ENCODE measurements around the gene FHIT.

Gene FHIT

DNA sequence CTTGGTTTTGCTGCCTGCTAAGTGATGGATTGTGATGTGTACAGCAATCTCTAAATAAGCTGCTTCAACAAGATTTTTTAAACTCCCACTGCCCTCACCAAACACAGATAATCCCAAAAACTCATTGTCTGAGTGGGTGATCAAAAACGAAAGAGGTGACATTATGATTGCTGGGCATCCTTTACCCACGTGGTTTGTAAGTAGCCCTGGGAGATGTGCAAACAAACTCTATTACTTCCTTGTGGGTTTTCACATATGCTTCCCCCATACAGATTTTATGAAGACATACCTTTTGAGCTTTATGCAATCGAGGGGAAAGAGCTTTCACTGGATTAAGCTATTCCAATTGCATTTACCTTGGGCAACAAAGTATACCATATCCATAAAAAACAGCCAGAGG is 1000.4 kb downstream of the FHIT start:
- DNase-seq = no peak

DNA sequence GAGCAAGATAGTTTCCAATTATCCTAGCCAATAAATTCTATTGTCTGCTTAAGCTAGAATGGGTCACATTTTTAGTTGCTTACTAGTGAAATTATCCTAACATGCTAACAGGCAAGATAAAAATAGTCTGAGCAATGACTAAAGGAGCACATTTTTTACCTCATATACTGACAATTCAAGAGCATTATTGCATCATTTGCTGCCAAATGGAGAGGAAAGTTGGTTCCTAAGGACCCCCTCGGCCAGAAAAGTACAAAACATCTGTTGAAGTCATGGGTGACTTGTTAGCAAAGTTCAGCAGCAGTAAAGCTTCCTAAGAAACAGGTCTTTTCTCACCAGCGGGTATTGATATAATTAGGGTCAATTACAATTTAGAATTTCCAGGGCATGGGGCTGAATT is 1001.0 kb downstream of the FHIT start:
- peak in 1 of 2 experiments; percentile 57 for DNase-seq

DNA sequence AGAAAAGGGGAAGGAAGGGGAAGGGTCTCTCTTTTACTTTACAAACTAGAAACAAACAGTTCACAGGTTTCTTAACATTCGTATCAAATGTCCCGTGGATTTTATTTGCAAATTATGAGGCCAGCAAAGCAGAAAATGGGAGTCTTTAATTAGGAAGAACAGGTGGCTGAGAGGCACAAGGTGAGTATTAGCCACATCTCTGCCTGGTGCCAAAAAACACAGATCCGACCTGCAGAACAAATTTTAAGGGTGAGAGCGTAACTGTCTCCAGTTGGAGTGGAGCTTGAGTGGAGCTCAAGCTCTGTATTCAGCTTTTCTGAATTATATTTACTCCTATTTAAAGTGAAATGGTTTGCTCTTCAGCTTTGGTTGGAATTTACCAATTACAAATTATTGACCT is 1004.9 kb downstream of the FHIT start:
- peak in 1 of 2 experiments; percentile 34 for DNase-seq

DNA sequence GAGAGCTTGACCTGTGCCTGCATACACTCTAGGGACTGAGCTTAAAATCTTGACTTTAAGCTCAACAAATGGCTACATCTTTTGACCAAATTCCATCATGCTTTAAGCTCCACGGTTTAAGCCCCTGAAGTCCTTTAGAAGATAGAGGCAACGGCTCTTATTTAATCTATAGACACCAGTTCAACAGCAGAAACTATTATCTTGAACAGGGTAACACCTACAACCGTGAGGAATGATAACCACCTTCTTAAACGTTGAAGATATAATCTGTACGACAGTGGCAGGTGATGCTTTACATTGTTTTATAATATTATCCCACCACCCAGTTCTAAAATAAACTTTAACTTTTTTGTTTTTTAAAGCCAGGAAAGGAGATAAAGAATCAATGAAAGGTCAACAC is 1007.8 kb downstream of the FHIT start:
- DNase-seq = no peak

DNA sequence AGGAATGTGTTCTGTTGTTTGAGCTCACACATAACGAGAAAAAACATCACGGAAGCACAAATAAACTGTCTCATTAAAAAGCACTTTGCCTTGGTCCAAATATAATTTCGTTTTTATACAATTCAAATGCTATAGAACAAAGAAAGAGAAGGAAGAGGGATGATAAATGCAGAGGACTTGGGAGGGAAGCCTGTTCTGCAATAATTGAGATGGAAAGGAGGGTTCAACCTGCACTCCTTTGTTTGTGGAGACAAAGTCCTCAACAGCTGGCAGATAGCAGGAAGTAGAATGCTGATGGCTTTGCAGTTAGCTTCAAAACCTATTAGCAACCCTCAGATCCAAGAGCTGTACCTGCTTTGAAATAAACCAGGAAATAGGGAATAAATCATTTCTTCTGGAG is 1010.8 kb downstream of the FHIT start:
- DNase-seq = peak in 1 of 2 experiments; percentile 11

DNA sequence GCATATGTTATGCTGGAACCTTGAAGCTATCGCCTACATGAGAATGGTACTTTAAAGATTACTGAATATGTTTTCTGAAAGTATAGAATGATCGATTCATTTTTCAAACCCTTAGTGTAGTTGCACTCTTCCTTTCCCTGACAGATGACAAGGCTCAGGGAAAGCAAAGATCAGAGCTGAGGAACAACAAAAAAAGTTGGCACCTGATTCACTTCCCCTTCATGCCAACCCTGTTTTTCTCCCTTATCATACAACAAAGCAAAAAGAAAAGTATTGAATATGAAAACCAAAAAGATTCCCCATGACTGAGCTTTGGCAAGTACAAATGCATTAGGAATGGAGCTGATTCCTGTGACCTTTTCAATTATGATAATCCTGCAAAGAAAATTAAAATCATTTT is 1012.7 kb downstream of the FHIT start:
- no peak for DNase-seq

DNA sequence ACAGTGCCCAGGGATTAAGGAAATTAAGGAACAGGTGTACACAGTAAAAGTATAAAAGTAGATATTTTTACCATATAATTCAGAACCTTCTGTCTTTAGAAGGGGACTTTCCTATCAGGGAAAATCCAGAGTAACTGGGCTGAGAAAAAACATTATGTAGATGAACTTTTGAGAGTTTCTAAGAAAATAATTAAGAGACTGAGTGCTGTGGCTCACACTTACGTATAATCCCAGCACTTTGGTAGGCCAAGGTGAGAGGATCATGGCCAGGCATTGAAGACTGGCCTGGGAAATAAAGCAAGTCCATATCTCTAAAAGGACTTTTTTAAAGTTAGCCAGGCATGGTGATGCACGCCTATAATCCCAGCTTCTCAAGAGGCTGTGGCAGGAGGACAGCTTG is 1021.8 kb downstream of the FHIT start:
- DNase-seq = no peak

DNA sequence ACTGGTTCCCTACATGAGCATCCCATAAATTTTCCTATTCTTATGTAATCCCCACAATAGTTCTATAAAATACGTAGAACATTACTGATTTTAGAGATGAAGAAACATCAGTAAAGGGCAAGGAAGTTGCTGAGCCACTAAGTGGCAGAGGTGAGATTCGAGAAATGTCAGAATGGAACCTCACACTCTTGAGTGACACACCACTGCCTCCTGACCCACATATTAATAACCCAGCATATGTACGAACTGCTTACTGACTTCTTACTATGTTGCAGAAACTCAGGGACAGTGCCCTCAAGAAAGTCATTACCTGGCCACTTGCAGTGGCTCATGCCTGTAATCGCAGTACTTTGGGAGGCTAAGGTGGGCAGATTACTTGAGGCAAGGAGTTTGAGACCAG is 1022.4 kb downstream of the FHIT start:
- DNase-seq = no peak

DNA sequence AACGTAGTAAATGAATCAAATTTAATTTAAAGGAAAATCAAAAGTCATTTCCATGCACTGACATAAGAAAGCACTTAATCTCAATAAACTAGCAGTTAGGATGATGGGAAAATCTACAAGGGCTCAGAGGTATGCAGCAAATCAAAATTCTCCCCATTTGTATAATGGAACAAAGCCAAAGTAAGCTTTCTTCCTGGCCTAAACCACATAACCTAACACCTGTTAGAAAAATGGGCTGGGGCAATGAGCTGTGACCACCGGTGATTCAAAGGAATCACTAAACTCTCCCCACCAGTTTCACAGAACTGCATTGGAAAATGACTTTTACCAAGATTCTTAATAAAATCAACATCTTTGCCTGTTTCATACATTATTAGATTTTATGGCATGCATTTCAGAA is 1024.3 kb downstream of the FHIT start:
- DNase-seq = no peak

DNA sequence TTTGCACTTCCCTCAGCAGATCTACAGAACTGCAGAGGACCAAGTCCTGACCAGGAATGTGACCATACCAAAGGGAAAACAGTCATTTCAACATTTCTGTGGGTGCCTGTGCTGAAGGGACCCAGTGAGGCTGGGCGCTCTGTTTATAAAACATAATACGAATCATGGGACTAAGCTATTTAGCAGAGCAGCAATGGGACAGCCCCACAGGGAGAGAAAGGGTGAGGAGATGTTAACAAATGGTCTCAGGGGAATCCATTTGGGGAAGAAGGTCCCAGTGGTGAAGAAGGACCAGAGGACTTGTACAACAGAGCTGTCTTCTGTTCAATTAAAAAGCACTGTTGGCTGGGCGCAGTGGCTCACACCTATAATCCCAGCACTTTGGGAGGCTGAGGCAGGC is 1025.4 kb downstream of the FHIT start:
- no peak for DNase-seq

DNA sequence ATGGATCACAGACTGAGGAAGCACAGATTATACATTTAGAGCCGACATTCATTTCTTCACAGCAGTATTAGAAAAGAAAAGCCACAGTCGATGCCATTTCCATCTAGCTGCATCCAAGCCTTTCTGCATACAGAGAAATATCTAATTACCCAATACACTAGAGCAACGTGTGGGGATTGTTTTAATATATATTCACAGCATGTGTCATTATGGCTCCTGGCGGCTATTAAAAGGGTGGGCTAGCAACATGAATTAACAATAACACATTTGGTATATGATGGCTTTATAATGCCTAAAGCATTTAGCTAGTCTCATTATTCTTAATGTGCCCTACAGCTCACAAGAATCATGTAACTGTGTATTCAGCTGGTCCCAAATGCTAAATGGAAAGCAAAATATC is 1030.5 kb downstream of the FHIT start:
- DNase-seq = no peak

DNA sequence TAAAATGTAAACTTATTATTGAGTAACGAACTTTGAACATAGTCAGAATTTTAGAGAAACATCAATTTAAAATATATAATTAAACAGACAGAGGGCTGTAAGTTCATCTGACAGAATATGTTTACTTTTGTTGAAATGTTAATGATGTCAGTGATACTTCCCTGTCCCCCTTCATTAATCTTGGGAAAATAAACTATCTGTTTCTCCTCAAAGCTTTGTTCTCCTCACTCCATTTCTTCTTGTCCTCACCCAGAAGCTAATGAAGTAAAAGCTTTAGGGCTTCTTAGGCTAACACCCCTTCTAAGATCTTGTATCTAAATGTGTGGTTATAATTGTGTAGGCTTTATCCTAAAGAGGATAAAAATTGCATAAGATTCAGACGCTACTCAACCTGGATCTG is 1031.8 kb downstream of the FHIT start:
- no peak for DNase-seq

DNA sequence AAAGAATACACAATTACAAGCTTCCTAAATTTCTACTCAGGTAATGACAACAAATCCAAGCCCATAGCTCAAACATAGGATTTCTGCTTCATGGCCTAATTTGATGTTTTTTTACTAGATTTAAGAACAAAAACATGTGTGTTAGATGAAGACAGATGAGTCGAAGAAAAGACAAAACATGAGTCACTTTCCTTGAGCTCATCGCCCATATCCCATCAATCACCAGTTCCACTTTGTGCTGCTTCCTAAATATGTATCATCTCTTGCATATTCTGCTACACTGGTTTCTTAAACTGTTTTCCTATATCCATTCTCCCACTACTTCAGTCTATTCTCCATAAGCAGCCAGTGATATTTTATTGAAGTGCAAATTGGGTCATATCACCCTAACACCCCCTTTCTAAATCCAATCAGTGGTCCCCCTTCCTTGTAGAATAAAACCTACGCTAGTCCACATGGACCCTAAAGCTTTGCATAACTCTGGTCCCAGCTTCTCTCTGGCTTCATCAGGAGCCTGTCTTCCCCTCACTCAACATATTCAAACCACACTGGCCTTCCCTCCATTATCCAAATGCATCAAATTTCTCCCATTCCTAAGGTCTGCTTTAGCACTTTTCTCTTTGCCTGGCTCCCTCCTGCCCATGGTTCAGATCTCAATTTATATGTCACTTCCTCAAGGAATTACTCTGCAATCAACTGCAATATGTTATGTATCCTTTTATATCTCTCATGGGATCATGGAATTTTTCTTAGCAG is 1033.9 kb downstream of the FHIT start:
- DNase-seq = no peak

DNA sequence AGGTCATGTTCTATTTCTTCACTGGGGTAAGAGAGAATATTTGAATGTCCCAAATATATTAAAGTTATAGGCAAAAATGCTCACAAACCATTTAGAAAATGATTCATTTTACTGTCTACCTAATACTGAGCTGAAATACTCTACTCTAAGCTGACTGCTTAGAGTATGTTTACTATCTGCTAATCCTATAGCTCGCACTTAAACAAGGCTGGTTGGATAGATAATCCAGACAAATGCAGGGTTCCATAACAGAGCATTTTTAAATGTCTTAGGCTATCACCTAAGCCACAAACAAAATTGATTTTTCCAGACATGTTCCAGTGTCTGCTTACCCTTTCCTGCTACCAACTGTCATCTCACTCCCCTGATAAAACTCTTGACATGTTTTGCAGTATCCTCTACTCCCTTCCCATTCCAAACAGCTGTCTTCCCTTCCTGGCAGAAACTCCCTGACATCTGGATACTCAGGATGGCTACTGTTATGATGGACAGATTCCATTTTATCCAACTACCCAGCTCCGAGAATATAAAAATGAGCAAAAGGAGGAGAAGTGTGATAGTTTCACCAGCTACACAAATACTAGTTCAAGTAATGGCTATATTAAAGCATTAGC is 1034.7 kb downstream of the FHIT start:
- peak in 1 of 2 experiments; percentile 68 for DNase-seq

DNA sequence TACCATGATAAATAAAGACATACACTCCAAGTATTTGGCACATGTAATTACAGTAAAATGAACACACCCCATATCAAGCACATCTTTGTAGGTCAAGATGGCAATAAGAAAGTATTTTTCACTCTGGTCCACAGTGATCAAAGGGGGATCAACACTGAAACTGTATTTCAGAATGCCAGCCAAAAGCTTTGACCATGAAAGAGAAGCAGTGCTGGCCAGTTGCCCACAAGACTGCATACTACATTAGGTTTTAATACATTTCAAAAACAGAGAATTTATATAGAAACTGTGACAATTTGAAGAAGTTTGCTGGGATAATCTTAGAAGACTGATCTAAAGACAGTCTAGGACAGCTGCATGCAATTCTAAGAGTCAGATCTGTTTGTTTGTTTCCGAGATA is 1035.3 kb downstream of the FHIT start:
- DNase-seq = no peak

DNA sequence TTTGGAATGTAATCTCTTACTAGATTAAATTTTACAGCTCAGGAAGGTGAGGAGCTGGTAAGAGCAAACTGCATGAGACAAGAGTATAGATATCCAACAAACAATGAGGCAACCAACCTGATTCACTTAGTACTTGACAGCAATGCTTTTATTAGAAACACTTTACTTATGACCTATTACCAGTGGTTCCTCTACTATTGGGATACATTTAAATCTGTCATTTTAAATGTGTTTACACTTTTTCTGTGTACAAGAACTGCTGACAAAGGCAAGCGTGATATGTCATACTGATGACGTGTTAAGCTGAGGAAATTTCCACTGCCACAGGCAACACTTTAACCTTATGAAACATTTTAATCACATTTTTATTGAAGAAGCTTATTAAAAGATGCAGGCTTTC is 1043.3 kb downstream of the FHIT start:
- no peak for DNase-seq

DNA sequence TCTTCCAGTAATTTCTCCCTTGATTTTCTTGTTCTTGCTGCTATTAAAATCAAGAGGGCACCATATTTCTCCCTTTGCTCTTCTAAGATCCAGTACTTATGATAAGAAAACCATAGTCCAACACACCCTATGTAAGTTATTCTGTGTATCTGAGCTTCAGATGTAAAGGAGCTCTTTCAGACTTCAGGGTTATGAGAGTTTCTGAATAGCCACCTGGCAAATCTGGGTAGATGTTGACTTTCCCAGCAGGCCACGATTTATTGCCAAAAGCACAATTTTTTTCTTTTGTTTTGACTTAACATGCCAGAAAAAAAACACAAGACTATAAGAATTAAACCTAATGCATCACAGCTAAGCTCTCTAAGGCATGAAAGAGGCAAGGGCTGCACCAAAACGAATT is 1045.0 kb downstream of the FHIT start:
- no peak for DNase-seq

DNA sequence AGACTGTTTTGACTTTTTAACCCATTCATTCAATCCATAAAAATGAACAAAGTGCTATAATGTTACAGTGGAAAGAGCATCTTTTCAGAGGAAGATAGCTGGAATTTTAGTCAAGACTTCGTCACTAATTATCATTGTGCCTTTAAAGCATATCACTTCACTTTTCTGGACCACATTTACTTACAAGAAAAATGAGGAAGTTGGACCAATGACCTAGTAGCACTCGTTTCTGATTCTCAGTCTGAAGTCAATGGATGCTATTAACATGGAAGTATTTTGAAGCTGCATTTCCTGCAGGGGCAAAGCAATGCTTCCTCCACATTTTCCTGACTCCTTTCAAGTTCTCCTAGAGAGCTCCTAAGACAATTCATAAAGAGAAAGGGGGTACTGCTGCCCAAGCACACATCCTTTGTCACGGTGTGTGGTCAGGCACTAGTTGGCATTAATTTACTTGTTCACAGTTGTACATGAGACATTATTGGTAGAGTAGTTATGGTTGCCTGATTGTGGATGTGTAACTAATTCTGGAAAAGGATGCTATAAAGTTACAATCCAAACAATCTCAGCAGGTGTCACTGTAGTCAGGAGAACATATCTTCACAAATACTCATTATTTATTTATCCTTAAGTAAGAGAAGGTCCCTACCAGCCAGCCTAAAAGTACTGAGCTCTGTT is 1049.1 kb downstream of the FHIT start:
- no peak for DNase-seq

DNA sequence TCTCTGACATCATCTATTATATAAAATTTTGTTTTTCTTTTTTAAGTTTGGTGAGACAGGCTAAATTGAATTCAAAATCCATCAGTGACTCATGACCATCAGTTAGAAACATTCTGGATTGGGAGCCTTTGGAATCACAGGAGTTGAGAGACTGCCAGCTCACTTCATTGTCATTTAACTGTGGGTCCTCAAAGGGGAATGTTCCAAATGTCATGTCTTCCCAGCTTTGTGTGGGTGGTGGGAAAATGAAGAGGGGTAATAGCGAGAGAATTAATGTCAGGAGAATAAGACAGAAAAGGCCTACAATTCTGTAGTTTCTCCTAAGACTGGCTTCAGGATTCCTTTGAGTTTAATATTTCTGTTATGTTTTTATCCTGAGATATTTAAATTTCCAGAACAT is 1051.9 kb downstream of the FHIT start:
- no peak for DNase-seq

DNA sequence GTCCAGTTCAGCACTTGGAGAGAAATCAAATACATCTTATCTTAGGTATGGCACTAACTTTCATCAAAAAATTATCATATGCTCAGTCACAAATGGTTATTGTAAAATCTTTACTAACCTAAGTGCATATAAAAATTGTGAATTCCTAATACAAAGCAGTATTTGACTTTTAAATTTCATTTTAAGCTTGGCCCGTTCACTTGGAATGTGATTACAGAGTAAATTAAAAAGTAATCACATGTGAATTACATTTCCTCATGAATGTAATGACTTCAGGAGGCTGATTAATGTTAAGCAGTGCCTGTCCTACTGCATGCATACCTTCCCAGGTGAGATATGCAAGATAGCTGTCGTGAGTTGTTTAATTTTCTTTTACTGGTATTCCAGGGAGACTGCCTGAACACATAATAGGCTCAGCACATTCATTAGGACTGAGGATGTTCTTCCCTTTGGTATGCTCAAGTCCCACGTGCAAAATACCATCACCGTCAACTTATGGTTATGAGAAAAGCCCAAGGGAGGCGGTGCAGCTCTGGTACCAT is 1053.0 kb downstream of the FHIT start:
- no peak for DNase-seq

DNA sequence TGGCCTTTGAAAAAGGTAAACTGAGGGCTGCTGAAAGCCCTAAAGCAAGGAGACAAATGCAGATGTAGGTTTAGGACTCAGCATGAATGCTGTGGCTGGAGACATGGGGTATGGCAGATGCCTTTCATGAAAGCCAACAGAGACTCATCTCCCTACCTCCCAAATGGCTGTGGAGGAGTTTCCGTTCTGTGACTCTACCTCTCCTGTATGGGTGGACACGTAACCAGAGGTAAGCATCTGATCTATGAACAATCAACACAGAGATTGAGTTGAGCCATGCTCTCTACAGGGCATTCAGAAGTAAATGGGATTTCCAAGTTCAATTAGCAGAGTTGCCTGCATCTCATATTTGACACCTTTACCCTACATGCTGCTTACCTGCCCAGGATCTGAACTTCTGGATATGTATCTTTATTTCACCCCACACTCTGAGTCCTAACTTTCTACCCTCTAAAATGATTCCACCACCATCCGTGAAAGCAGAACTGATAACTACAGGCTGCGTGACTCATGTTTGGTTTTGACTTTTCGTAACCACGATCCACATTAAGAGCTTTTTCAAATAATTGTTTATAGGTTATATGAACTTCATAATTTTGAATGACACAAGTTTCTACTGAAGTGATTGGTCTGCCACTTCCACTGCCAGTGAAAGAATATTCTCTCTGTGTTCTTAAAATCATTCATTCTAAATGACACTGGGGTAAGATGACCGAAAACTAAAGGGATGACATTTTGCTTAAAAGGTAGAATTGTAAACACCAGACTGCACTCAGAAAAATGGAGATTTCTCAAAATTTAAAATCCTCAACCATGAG is 1058.7 kb downstream of the FHIT start:
- no peak for DNase-seq

DNA sequence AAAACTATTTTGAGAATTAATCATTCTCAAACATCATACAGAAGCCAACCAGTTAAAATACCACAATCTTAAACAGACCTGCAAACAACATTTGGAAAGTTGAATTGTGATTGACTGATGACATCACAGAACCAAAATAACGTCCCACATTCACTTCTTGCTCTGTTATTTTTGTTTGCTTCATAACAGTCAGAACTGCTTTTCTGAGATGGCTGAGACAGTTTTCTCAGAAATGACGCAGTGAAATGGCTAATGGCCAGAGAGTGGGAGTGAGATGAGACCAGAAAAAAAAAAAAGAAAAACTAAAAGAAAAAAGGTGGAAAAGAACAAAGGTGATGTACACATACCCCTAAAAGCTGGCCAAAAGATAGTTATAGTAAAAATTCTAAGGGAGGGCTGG is 1061.2 kb downstream of the FHIT start:
- DNase-seq = no peak

DNA sequence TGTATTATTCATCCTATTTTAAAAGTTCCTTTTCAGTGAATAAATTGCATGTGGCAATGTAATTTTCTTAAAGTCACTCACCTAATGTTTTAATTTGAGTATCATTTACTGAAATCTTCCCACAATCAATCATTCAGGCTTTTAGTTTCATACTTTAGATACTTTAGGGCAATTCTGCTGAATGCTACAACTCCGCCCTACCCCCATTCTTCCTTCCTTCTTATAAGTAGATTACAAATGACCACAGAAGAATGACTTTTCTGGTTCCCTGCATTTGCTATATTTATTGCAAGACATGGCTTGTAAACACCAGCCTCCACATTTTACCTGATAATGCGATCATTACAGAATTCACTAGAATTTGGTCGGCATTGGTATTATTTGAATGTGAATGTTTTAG is 1061.9 kb downstream of the FHIT start:
- no peak for DNase-seq

Measured in NCI-H524 (cell line).